DND-41 (cell line): ENCODE data around the gene MYLIP.

ENCODE experiments used
- ATAC-seq: fragments of 200-7000 bp; cut with Tn5 transposase; 3 replicates; pipeline ENCODE4 v1.9.1; 2021; ENCODE audit warnings: low read depth; ENCODE audit not compliant: insufficient read depth
- DNase-seq: peaks from one replicate; pipeline ENCODE4 v3.0.0-alpha.2; 2020
- H2AFZ ChIP-seq: 2 replicates; pipeline ENCODE4 v1.6.0; 2012; ENCODE audit warnings: low read depth, low read length
- H3K27ac ChIP-seq: 2 replicates; pipeline ENCODE4 v1.5.1; 2012; ENCODE audit warnings: low read length, inconsistent platforms
- H3K27me3 ChIP-seq: fragments of 200-600 bp; sonication (generic); 2 replicates; pipeline ENCODE4 v1.6.0; 2012; ENCODE audit warnings: low read length, mild to moderate bottlenecking, inconsistent platforms; ENCODE audit not compliant: insufficient read depth, poor library complexity
- H3K36me3 ChIP-seq: 2 replicates; pipeline ENCODE4 v1.5.1; 2012; ENCODE audit warnings: low read length, inconsistent platforms; ENCODE audit not compliant: insufficient read depth
- H3K4me1 ChIP-seq: 2 replicates; pipeline ENCODE4 v1.5.1; 2012; ENCODE audit warnings: mild to moderate bottlenecking, low read length; ENCODE audit not compliant: insufficient read depth
- H3K4me2 ChIP-seq: 2 replicates; pipeline ENCODE4 v1.6.0; 2012; ENCODE audit warnings: mild to moderate bottlenecking, moderate library complexity, low read length, inconsistent platforms; ENCODE audit not compliant: insufficient read depth
- H3K4me3 ChIP-seq, 2 experiments: fragments of 200-600 bp in 1 of 2; shearing (Covaris generic) in 1 of 2; 2 replicates each; pipeline ENCODE4 v1.5.1; 2012 to 2016; ENCODE audit warnings: inconsistent platforms in 2 of 2, low read length in 2 of 2, mild to moderate bottlenecking in 2 of 2, low read depth in 1 of 2, moderate library complexity in 1 of 2
- H3K79me2 ChIP-seq: 2 replicates; pipeline ENCODE4 v1.6.0; 2012; ENCODE audit warnings: low read length, inconsistent platforms; ENCODE audit not compliant: insufficient read depth
- H3K9ac ChIP-seq: 2 replicates; pipeline ENCODE4 v1.6.0; 2012; ENCODE audit warnings: low read depth, mild to moderate bottlenecking, inconsistent platforms, low read length, moderate library complexity
- H3K9me3 ChIP-seq: 2 replicates; pipeline ENCODE4 v1.5.1; 2012; ENCODE audit warnings: low read length, moderate library complexity, mild to moderate bottlenecking, inconsistent platforms; ENCODE audit not compliant: insufficient read depth, severe bottlenecking
- H4K20me1 ChIP-seq: 2 replicates; pipeline ENCODE4 v1.6.0; 2012; ENCODE audit warnings: low read length; ENCODE audit not compliant: insufficient read depth
- CTCF ChIP-seq: IDR thresholded peaks from 2 replicates; pipeline ENCODE4 v1.5.1; 2012; ENCODE audit warnings: borderline replicate concordance, low read length, moderate library complexity, mild to moderate bottlenecking; ENCODE audit not compliant: poor library complexity, severe bottlenecking; ENCODE audit errors: extremely low read depth
- EZH2 ChIP-seq: IDR thresholded peaks from 3 replicates; pipeline ENCODE4 v1.6.1; 2012; ENCODE audit warnings: borderline replicate concordance, low read depth, mild to moderate bottlenecking, moderate library complexity, low read length, inconsistent platforms; ENCODE audit not compliant: severe bottlenecking

Gene MYLIP

GRCh38 chr6:16140607-16141006 is 11.7 kb downstream of the MYLIP start:
- DNase-seq, result no peak
- H3K4me2 ChIP-seq, result no peak overlapping the region
- H3K36me3 ChIP-seq, result no peaks in the 10 kb centered on the region
- H3K27me3 ChIP-seq, result peaks cover 12% of the 10 kb centered on the region
- H2AFZ ChIP-seq, result no peak overlapping the region
- no peak for ATAC-seq
- H3K27ac ChIP-seq, result no peak overlapping the region
- H3K4me1 ChIP-seq, result no peaks in the 10 kb centered on the region
- no peaks in the 10 kb centered on the region for H3K79me2 ChIP-seq
- TF ChIP-seq EZH2 (no peak), CTCF (no peak)
- H3K4me3 ChIP-seq, result no peak overlapping the region
- no peak overlapping the region for H3K9ac ChIP-seq
- no peaks in the 10 kb centered on the region for H4K20me1 ChIP-seq
- no peaks in the 10 kb centered on the region for H3K9me3 ChIP-seq

- no peaks in the 10 kb centered on the region for H3K36me3 ChIP-seq
- no peak for DNase-seq
- H3K9ac ChIP-seq, result no peak overlapping the region
- H3K4me1 ChIP-seq, result no peaks in the 10 kb centered on the region
- peaks cover 9% of the 10 kb centered on the region for H3K27me3 ChIP-seq
- no peak overlapping the region for H3K27ac ChIP-seq
- H4K20me1 ChIP-seq, result no peaks in the 10 kb centered on the region
- H3K9me3 ChIP-seq, result no peaks in the 10 kb centered on the region
- no peak overlapping the region for H3K4me3 ChIP-seq
- H2AFZ ChIP-seq, result no peak overlapping the region
- ATAC-seq, result no peak
- TF ChIP-seq CTCF (no peak), EZH2 (no peak)
- H3K79me2 ChIP-seq, result no peaks in the 10 kb centered on the region
- no peak overlapping the region for H3K4me2 ChIP-seq
Measured at GRCh38 chr6:16141514-16141913, 12.6 kb downstream of the MYLIP start.

GRCh38 chr6:16145038-16145437 is 16.2 kb downstream of the MYLIP start:
- Histone ChIP-seq H3K4me1 (no peaks in the 10 kb centered on the region), H3K27ac (no peak overlapping the region), H3K4me2 (no peak overlapping the region), H3K36me3 (no peaks in the 10 kb centered on the region), H3K4me3 (no peak overlapping the region), H3K9me3 (no peaks in the 10 kb centered on the region), H3K9ac (no peak overlapping the region), H3K79me2 (no peaks in the 10 kb centered on the region), H3K27me3 (no peaks in the 10 kb centered on the region), H2AFZ (no peak overlapping the region), H4K20me1 (no peaks in the 10 kb centered on the region)
- ATAC-seq (no peak), DNase-seq (no peak)
- TF ChIP-seq EZH2, result no peak
- no peak for TF ChIP-seq CTCF

GRCh38 chr6:16146028-16146427 is 17.1 kb downstream of the MYLIP start:
- Histone ChIP-seq H3K9me3 (no peaks in the 10 kb centered on the region), H4K20me1 (no peaks in the 10 kb centered on the region), H3K4me2 (no peak overlapping the region), H3K36me3 (no peaks in the 10 kb centered on the region), H3K4me3 (no peak overlapping the region), H3K79me2 (no peaks in the 10 kb centered on the region), H3K27ac (no peak overlapping the region), H3K4me1 (no peaks in the 10 kb centered on the region), H3K9ac (no peak overlapping the region), H3K27me3 (no peaks in the 10 kb centered on the region), H2AFZ (no peak overlapping the region)
- no peak for DNase-seq
- TF ChIP-seq CTCF (no peak), EZH2 (no peak)
- ATAC-seq, result no peak
